ENCODE measurements around the gene C14orf93.

DNA sequence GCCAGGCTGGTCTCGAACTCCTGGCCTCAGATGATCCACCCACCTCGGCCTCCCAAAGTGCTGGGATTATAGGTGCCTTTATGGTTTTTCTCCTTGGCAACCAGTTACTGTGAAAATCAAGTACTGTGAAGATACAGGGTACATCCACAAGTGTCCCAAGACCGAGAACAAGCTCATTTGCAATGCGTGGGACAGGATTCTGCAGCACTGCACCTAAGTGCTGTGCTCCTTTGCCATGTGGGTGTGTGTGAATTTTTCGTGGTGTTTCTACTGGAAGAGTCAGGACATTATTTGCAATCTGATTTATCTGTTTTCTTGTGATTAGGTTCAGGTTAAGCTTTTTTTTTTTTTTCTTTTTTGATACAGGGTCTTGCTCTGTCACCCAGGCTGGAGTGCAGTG lies 7.1 kb upstream of the C14orf93 start:
- TF ChIP-seq, protein P1, sequence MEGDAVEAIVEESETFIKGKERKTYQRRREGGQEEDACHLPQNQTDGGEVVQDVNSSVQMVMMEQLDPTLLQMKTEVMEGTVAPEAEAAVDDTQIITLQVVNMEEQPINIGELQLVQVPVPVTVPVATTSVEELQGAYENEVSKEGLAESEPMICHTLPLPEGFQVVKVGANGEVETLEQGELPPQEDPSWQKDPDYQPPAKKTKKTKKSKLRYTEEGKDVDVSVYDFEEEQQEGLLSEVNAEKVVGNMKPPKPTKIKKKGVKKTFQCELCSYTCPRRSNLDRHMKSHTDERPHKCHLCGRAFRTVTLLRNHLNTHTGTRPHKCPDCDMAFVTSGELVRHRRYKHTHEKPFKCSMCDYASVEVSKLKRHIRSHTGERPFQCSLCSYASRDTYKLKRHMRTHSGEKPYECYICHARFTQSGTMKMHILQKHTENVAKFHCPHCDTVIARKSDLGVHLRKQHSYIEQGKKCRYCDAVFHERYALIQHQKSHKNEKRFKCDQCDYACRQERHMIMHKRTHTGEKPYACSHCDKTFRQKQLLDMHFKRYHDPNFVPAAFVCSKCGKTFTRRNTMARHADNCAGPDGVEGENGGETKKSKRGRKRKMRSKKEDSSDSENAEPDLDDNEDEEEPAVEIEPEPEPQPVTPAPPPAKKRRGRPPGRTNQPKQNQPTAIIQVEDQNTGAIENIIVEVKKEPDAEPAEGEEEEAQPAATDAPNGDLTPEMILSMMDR (IDR thresholded peaks at IDR 0.05), result no peak
- TF ChIP-seq ZFX (IDR thresholded peaks at IDR 0.05; ENCODE audit: borderline replicate concordance), result no peak

All from 22Rv1 (cell line).